Endothelial cell of coronary artery (primary cell): ENCODE data around the gene STX2. TPM values are rescaled to one million over a fixed set of nuclear protein-coding genes. Genes with fewer than 3 reads are reported as not detected.

Experiments used
- total RNA-seq: library from RNA; depleted of rRNA; stranded (reverse); fragments of >200 nt; gene quantifications from 2 replicates; pipeline ENCODE4 v1.2.3, GENCODE V29; 2014

The STX2 gene
- 30.6 and 40.1 TPM in 2 replicates for total RNA-seq

DNA sequence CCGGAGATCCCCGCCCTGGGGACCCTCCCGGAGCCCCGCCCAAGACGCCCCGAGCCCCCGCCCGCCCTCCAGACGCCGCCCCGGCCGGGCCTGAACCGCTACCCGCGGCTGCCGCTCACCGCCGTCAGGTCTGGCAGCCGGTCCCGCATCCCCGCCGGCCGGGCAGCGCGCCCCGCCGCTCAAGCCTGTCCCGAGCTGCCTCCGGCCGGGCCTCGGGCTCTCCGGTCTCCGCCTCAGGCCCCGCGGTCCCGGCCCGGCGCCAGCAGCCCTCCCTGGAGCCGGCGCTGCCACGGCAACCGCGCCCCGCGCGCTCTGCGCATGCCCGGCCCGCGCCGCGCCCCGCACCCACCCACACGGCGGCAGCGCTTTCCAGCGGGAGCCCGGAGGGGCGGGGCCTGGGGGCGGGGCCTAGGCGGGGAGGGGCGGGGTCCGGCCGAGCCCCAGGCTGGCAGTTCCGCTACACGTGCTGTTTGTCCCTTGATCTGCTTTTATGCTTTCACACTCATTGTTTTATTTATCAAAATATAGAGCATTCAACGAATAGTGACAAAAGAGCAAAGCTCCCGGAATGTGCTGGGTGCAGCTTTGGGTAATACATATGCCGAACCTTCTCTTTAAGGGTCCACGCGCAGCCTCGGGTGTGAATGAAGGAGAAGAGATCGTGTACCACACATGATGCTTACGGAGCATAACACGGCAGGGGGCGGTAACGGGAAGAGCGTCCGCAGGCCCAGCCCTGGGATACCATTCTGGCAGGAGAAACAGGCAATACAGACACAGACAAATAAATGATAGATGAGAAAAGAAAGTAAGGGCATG, at the start of gene STX2:
STX2 (minus strand) TSS at position 300 of the 819 bp plus-strand sequence; CDS start at position 149, 151 bp downstream.

DNA sequence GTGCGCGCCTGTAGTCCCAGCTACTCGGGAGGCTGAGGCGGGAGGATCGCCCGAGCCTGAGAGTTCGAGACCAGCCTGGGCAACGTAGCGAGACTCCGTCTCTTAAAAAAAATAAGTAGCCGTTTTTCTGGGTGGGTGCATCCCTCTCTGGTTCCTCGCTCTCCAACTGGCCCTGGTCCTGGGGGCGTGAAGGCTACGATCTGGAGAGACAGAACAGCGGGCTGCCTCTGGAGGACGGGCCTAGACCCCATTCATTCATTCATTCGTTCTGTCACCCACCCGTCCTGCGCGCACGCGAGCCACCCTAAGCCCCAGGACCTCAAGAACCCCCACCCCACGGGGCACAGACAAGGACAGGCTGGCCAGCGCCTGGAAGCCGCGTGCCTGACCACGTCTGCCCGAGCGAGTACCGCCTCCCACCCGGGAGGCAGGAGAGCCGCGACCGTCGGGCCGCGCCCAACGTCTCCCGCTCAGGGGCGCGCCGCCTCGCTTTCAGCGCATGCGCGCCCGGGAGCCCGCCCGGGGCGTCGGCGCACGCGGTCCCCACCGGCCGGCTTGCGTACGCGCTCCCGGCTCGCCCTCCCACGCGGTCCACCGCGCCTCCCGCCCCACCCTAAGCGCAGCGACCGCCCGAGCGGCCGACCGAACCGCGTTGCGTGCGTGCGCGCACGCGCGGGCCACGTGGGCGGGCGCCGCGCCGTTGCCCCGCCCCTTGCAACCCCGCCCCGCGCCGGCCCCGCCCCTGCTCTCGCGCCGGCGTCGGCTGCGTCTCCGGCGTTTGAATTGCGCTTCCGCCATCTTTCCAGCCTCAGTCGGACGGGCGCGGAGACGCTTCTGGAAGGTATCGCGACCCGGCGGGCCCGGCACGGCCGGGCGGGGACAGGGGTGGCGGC, 32.5 kb upstream of the STX2 start, which contains the start of gene RAN:
RAN (plus strand) TSS at position 781 of the 893 bp plus-strand sequence. CDS start 528 bp downstream, outside the sequence.

Other genes with a start within 250 kb of the STX2 start
- not detected in 2 replicates for gene RIMBP2, start 123.0 kb downstream of the STX2 start, total RNA-seq
- 1,146 and 1,309 TPM in 2 replicates for gene RAN, start 32.8 kb upstream of the STX2 start, total RNA-seq
- 0.09 and 2.1 TPM in 2 replicates for gene ADGRD1, start 114.7 kb upstream of the STX2 start, total RNA-seq